Caco-2 (cell line): ENCODE measurements around the gene RTP2. TPM values are rescaled to one million over a fixed set of nuclear protein-coding genes. Genes with fewer than 3 reads are reported as not detected.

Experiments
- BruUV-seq: library from RNA; stranded (reverse); fragments of 400-500 nt; replicated peaks from 2 replicates; lab custom pipeline; 2021; lab: Mats Ljungman, UMichigan
- CTCF ChIA-PET: fragments of 300-600 bp; sonication (Branson Sonifier 250); formaldehyde crosslinking; loops from one replicate; lab custom pipeline; 2022; ENCODE audit warnings: antibody characterized with exemption; lab: Charles Lee
- POLR2A ChIA-PET: fragments of 300-600 bp; sonication (Branson Sonifier 250); formaldehyde crosslinking; loops from one replicate; lab custom pipeline; 2022; ENCODE audit warnings: antibody characterized with exemption; lab: Charles Lee
- DNase-seq, 2 experiments: peaks; one replicate each; pipeline versions ENCODE4 v3.0.0 to v3.0.0-alpha.2; 2020 to 2022
- H3K27me3 ChIP-seq: replicated peaks from 2 replicates; pipeline ENCODE4 v1.6.0; 2011; ENCODE audit warnings: low read length; ENCODE audit not compliant: control insufficient read depth, insufficient read depth
- H3K36me3 ChIP-seq: 2 replicates; pipeline ENCODE4 v1.5.1; 2011; ENCODE audit warnings: low read length; ENCODE audit not compliant: control insufficient read depth, insufficient read depth
- H3K4me1 ChIP-seq: fragments of 250-450 bp; sonication (Bioruptor Pico); 2 replicates; pipeline ENCODE4 v1.5.1; 2020; ENCODE audit warnings: mild to moderate bottlenecking
- H3K4me3 ChIP-seq: 2 replicates; pipeline ENCODE4 v1.5.1; 2011; ENCODE audit warnings: low read depth, mild to moderate bottlenecking, control low read depth, low read length
- H3K9me3 ChIP-seq: fragments of 250-450 bp; sonication (Bioruptor Pico); 2 replicates; pipeline ENCODE4 v1.5.1; 2020; ENCODE audit warnings: mild to moderate bottlenecking, moderate library complexity
- H3K27ac Mint-ChIP-seq: one replicate; pipeline ENCODE4 v1.8.0; 2022; ENCODE audit warnings: mixed read lengths; ENCODE audit not compliant: unreplicated experiment
- H3K27me3 Mint-ChIP-seq: one replicate; pipeline ENCODE4 v1.8.0; 2022; ENCODE audit warnings: mixed read lengths; ENCODE audit not compliant: insufficient read depth, unreplicated experiment
- H3K36me3 Mint-ChIP-seq: one replicate; pipeline ENCODE4 v1.8.0; 2022; ENCODE audit warnings: mild to moderate bottlenecking, mixed read lengths; ENCODE audit not compliant: insufficient read depth, unreplicated experiment
- H3K4me1 Mint-ChIP-seq: one replicate; pipeline ENCODE4 v1.8.0; 2022; ENCODE audit warnings: low read depth, mixed read lengths; ENCODE audit not compliant: unreplicated experiment
- H3K4me3 Mint-ChIP-seq: one replicate; pipeline ENCODE4 v1.8.0; 2022; ENCODE audit warnings: mild to moderate bottlenecking, moderate library complexity, mixed read lengths; ENCODE audit not compliant: unreplicated experiment
- H3K9me3 Mint-ChIP-seq: one replicate; pipeline ENCODE4 v1.8.0; 2022; ENCODE audit warnings: mixed read lengths; ENCODE audit not compliant: unreplicated experiment
- intact Hi-C: fragments of 100-400 bp; cut with micrococcal nuclease; formaldehyde crosslinking; loops from one replicate; pipeline ENCODE4 v1.10.0; 2022; ENCODE audit not compliant: unreplicated experiment
- total RNA-seq: library from RNA; stranded (reverse); gene quantifications from 2 replicates; pipeline ENCODE4 v1.2.3, GENCODE V29; 2022
- TF ChIP-seq, protein P1 (sequence below), 2 experiments: fragments of 200-600 bp in 1 of 2; IDR thresholded peaks; 1 replicate in 1 of 2; 2 replicates in 1 of 2; pipeline versions ENCODE4 v1.5.1 to v1.8.0; 2011 to 2022; ENCODE audit warnings: antibody characterized with exemption in 1 of 2, control low read depth in 1 of 2, inconsistent platforms in 1 of 2, low read depth in 1 of 2, low read length in 1 of 2, mild to moderate bottlenecking in 1 of 2, moderate library complexity in 1 of 2; ENCODE audit not compliant: insufficient read depth in 1 of 2, severe bottlenecking in 1 of 2, unreplicated experiment in 1 of 2

The RTP2 gene
- total RNA-seq, 1 experiment from 2014 or later, result not detected

DNA sequence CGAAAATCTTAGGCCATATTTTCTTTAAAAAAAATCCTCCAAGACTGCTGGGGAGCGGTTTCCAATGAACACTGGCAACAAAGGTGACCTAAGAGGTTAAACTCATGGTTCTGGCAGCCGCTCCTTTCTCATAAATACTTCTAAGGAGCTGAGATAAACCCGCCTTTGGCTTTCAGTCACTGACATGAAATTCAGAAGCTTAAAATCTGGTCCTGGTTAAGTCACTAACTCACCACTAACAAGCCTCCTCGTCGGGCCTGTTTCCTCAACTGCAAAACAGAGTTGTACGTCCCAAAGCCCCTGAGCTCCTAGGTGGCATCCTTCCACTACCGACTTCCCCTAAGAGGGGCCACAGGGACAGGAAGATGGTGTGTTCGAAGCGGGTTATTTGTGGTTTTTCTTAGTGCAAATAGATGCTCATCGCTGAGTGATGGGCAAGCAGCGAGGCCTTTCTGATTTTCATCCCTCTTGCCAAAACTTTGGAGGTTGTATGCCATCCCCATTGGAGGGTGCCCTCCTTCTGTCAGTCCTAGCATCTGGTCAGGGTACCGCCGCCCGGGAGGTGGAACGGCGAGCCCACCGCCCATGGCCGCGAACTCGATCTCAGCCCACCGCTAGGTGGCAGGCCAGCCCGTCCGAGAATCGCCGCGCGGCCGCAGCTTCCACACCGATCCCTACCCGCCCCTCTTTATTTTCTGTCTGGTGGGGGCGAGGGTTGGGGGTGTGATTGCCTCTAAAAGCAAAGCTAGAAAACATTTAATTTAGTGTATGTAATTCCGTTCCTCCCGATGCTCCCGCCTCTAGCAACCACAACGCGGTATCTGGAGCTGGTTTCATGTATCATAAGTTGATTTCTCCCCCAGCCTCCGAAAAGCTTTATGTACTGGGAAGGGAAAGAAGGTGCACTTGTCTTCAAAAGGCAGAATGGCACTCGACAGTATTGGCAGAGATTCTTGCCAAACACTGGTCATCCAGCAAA lies 38.4 kb upstream of the RTP2 start:
- no peaks in the 10 kb centered on the region for H3K9me3 Mint-ChIP-seq
- Histone ChIP-seq H3K36me3 (peaks cover 1% of the 10 kb centered on the region; the same call in 1 of the 2 replicates), H3K4me3 (peak overlapping the region; percentile 34), H3K4me1 (peaks cover 13% of the 10 kb centered on the region; the same call in 1 of the 2 replicates), H3K27me3 (no peaks in the 10 kb centered on the region), H3K9me3 (no peaks in the 10 kb centered on the region)
- BruUV-seq, result no TSS peak
- peak overlapping the region; percentile 49 for H3K27ac Mint-ChIP-seq
- peaks cover 5% of the 10 kb centered on the region for H3K4me1 Mint-ChIP-seq
- intact Hi-C loops, result loop anchor here (5.0 to 10.0 kb wide), 7 partner anchors 542 to 1492 kb away; no protein-coding TSS in a partner anchor
- DNase-seq, result peak; percentile 50 to 76
- CTCF ChIA-PET, result interaction anchor here (0.5 to 2.3 kb wide), 28 partner anchors 9 to 1493 kb away, joined by 3 to 18 read pairs (median 3); partner anchors contain the start of gene LPP
- TF ChIP-seq, protein P1, sequence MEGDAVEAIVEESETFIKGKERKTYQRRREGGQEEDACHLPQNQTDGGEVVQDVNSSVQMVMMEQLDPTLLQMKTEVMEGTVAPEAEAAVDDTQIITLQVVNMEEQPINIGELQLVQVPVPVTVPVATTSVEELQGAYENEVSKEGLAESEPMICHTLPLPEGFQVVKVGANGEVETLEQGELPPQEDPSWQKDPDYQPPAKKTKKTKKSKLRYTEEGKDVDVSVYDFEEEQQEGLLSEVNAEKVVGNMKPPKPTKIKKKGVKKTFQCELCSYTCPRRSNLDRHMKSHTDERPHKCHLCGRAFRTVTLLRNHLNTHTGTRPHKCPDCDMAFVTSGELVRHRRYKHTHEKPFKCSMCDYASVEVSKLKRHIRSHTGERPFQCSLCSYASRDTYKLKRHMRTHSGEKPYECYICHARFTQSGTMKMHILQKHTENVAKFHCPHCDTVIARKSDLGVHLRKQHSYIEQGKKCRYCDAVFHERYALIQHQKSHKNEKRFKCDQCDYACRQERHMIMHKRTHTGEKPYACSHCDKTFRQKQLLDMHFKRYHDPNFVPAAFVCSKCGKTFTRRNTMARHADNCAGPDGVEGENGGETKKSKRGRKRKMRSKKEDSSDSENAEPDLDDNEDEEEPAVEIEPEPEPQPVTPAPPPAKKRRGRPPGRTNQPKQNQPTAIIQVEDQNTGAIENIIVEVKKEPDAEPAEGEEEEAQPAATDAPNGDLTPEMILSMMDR (IDR thresholded peaks at IDR 0.05; ENCODE audit: insufficient read depth in 1 of 2, low read depth in 1 of 2, low read length in 1 of 2, severe bottlenecking in 1 of 2, unreplicated experiment in 1 of 2), result peak; percentile 86 to 93
- H3K27me3 Mint-ChIP-seq, result no peaks in the 10 kb centered on the region
- peaks cover 41% of the 10 kb centered on the region for H3K36me3 Mint-ChIP-seq
- POLR2A ChIA-PET, result interaction anchor here (0.7 to 1.0 kb wide), 2 partner anchors 68 to 312 kb away, joined by 3 read pairs; no protein-coding TSS in a partner anchor
- peak overlapping the region; percentile 73 for H3K4me3 Mint-ChIP-seq

DNA sequence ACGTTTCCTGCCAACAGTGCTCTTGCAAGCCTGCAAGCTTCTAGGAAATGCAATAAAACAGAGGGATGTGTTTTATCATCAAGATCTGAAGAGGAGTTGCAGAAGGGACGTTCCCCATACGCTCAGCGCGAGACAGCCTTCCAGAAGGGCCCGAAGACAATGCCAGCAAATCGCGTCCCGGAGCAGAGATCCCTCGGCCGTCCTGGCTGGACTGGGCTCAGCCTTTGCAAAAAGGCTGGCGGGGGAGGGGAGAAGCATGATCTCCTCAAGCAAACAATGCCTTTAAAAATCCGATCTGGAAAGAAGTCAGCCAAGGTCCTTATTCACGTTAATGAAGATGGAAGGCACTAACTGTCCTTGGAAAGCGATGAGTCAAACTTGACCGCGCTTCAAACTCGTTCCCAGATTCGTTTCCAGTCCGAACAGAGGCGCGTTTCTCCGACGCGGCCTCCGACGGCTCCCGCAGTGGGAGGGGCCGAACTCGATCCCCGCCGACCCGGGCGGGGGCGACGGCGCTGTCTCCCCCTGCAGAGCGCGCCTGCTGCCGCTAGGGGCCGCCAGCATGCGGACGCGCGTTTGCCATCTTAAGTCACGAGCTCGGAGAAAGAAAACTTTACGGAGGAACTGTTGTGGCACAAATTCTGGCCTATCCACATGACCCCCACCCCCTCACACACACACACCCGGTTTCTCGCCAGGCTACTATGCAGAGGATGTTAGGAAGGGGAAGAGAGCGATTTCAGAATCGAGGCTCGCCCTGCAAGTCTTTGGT lies 37.4 kb upstream of the RTP2 start:
- Histone ChIP-seq H3K4me3 (peak overlapping the region; percentile 34), H3K36me3 (peaks cover 1% of the 10 kb centered on the region; the same call in 1 of the 2 replicates), H3K27me3 (no peaks in the 10 kb centered on the region), H3K9me3 (no peaks in the 10 kb centered on the region), H3K4me1 (peaks cover 13% of the 10 kb centered on the region; the same call in 1 of the 2 replicates)
- no TSS peak for BruUV-seq
- Mint-ChIP-seq H3K27ac (peak overlapping the region; percentile 52), H3K27me3 (no peaks in the 10 kb centered on the region), H3K9me3 (no peaks in the 10 kb centered on the region), H3K4me3 (peak overlapping the region; percentile 73), H3K4me1 (peaks cover 5% of the 10 kb centered on the region), H3K36me3 (peaks cover 32% of the 10 kb centered on the region)
- POLR2A ChIA-PET, result interaction anchor here (0.9 to 1.0 kb wide), 2 partner anchors 69 to 71 kb away, joined by 3 to 4 read pairs; no protein-coding TSS in a partner anchor
- TF ChIP-seq, protein P1 (IDR thresholded peaks at IDR 0.05; ENCODE audit: insufficient read depth in 1 of 2, low read depth in 1 of 2, low read length in 1 of 2, severe bottlenecking in 1 of 2, unreplicated experiment in 1 of 2), result peak; percentile 78 to 90
- peak; percentile 59 to 79 for DNase-seq
- CTCF ChIA-PET, result interaction anchor here (0.6 to 2.3 kb wide), 18 partner anchors 10 to 1494 kb away, joined by 3 to 18 read pairs (median 3); partner anchors contain the start of gene LPP
- intact Hi-C loops, result loop anchor here (1.0 to 10.0 kb wide), 9 partner anchors 543 to 1493 kb away; no protein-coding TSS in a partner anchor
